ENCODE measurements around the gene SH3BP4.

DNA sequence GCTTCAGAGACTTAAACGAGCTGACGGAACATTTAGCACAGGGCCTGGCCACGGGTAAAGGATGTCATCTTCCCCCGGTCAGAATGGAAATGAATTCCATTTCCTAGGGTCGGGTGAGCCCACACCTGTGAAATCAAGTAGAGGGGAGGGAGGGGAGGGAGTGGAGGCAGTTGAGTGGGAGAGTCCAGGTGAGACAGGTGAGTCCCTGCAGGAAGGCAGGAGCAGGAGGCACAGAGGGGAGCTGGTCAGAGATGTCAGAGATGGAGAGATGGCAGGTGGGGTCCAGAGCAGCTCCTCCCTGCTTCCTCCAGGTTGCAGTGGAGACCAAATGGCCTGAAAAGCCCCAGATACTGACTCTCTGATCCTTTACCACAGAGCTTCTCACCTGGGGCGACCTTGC, 55.2 kb downstream of the SH3BP4 start:
- TF ChIP-seq EZH2 (IDR thresholded peaks at IDR 0.05) (no peak), POLR2AphosphoS5 (IDR thresholded peaks at IDR 0.05; ENCODE audit: borderline replicate concordance, low read depth, low read length) (no peak), FOXP2 (optimal IDR thresholded peaks at IDR 0.05; ENCODE audit: control extremely low read depth, extremely low read length, insufficient read depth) (no peak)
